DMS114 treated with DMSO at 0.1 percent for 48 hours (cell line): ENCODE data around the gene RPTOR.
"Not testable (repeated sequence)": the region's sequence is repeated elsewhere in the genome, so short reads cannot be mapped to it uniquely, and the experiment has no call there.

Source experiments
- DNase-seq: peaks from one replicate; lab custom pipeline; 2025; ENCODE audit not compliant: unreplicated experiment; lab: John Stamatoyannopoulos, UW

The RPTOR gene

DNA sequence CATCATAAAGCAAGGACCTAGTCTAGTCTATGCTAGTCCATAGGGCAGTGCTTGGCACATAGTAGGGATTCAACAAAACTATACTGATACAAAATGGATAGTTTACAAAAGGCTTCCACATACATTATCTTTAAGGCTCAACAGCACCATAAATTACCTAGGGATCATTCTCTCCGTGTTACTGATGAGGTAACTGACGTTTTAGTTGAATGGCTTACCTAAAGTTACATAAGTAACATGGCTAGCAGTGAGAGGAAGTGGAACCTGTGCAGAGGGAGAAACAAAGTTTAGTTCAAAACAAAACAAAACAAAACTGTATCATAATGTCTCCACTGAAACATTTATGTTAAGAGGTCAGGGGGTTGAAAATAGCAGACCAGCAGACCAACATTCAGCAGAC lies 7.9 kb downstream of the RPTOR start:
- no peak for DNase-seq

DNA sequence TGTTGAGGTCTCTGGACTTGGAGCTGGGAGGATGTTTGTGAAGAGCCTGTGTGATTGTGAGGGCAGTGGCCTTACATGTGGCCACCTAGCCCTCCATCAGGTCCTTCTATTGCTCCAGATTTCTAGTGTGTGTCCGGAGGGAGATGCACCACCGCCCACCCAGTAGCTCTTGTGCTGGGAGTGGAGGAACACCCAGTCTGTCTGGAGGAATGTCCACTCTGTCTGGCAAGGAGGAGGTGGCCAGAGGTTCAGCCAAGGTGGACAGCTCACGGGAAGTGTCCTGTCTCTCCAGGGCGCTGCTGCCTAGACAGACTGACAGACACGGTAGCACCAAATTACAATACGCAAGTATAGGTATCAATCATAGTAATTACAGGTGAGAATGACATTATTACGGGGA lies 10.6 kb downstream of the RPTOR start:
- no peak for DNase-seq

DNA sequence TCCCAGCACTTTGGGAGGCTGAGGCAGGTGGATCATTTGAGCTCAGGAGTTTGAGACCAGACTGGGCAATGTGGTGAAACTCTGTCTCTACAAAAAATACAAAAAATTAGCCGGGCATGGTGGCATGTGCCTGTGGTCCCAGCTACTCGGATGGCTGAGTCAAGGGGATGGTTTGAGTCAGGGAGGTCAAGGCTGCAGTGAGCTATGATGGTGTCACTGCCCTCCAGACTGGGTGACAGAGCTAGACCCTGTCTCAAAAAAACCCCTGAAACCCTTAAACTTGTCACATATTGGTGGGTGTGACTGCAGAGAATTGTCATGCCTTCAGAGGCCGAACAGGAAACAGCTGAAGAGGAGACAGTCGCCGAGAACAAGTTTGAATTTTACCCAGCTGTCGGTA lies 13.4 kb downstream of the RPTOR start:
- no peak for DNase-seq

DNA sequence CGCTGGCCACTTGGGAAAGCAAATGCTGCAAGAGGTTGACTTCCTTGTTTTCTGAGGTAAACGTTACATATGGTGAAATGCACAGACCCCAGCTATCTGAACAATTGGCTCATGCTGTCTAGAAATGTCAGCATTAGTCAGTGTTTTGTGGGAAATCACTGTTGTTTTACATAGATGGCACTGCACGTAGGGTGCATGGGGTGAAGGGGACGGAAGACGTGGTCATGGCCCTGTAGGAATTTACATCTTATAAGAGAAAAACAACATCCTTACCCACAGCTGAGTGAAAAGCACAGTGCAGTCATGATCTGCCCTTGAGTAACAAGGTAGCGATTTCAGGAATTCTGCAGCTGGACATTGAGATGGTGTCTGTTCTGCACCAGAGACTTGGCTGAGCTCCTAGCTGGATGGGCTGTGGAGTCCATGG lies 15.2 kb downstream of the RPTOR start:
- no peak for DNase-seq

DNA sequence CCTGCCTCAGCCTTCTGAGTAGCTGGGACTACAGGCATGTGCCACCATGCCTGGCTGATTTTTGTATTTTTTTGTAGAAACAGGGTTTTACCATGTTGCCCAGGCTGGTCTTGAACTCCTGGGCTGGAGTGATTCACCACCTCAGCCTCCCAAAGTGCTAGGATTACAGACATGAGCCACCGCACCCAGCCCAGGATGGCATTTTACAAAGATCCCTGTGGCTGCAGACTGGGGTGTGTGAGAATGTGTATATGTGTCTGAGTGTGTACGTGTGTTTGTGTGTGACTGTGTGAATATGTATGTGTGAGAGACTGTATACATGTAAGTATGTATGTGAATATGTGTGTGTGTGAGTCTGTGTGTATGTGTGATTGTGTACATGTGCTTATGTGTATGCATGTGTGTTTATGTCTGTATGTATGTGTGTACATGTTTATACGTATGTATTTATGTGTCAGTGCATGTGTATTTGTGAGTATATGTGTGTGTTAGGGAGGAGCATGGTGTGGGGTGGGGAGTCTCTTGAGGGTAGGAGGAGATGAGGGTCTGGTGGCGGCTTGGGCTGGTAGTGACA lies 17.0 kb downstream of the RPTOR start:
- DNase-seq, result no peak

DNA sequence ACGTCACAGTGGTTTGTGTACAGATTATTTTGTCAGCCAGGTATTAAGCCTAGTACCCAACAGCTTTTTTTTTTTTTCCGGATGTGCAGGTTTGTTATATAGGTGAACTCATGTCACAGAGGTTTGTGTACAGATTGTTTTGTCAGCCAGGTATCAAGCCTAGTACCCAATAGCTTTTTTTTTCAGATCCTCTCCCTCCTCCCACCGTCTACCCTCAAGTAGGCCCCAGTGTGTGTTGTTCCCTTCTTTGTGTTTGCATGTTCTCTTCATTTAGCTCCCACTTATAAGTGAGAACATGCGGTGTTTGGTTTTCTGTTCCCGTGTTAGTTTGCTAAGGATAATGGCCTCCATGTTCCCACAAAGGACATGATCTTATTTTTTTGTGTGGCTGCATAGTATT lies 19.9 kb downstream of the RPTOR start:
- DNase-seq, result no peak

DNA sequence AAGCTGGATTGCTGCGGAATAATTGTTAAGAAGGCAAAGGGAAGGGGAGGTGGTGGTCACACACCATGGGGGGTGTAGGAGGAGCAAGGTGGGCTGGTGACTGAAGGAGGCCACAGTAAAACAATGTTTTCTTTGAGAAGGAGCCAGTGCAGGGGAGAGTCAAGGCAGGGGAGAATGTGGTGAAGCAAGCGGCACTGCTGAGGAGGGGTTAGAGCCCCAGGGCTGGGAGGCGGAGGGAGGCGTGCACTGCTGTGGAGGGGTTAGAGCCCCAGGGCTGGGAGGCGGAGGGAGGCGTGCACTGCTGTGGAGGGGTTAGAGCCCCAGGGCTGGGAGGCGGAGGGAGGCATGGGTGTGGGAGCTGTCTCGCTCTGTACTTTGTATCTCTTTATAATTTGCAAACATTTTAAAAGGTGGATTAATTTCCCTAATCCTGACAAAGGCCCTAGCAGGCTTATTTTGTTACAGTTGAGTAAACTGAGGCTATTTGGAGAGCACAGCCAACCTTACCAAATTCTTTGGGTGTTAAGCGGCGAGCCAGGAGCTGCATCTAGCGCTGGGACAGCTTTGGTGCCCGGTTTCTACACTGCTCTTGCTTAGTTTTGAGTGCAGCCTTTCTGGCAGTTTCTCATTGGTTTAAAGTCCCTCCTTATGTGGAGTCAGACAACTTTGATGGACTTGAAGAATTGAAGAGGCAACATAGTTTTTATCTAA lies 20.9 kb downstream of the RPTOR start:
- no peak for DNase-seq

DNA sequence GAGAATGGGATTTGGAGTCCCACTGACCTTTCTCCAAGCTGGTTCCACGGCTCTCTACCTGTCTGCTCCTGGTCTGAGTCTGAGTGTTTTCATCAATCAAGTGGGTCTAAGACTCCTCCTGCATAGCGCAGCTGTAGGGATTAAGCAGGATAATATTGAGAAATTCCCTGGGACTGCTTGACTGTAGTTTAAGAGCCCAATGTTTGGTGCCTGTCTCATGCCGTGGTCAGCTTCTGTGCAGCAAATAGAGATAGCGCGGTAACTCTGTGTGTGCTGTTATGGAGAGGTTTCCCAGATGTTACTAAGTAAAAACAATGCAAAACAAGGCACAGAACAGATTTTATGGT lies 21.4 kb downstream of the RPTOR start:
- DNase-seq, result no peak

DNA sequence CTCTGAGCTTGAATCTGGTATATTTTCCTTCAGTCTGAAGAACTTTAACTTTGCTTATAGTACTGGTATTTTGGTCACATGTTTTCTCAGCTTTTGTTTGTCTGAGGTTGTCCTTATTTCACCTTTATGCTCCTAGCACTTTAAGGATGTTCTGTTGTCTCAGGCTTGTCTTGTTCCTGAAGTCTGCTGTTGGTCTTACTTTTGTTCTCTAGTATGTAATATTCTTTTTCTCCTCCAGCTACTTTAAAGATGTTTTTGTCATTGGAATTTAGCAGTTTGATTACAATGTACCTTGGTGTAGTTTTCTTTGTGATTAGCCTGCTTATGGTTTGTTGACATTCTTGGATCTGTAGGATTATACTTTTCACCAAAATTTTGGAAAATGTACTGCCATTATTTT lies 23.6 kb downstream of the RPTOR start:
- DNase-seq, result no peak

DNA sequence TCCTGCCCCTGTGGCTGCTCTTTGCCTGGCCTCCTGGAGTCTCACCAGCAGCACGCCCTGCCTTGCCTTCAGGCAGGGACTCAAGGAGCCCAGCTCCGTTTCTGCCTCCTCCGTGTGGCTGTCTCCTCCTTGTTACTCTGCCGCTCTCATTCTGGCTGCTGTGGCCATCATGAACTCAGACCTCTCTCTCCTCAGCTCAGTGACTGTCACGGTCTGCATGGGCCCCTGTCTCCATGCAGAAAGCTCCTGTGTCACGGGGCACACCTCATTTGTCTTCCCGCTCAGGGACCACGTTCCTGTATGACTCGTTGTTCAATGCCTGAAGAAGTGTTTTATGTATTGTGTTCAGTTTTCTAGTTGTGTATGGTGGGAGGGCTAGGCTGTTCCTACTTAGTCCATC lies 25.3 kb downstream of the RPTOR start:
- DNase-seq, result no peak

DNA sequence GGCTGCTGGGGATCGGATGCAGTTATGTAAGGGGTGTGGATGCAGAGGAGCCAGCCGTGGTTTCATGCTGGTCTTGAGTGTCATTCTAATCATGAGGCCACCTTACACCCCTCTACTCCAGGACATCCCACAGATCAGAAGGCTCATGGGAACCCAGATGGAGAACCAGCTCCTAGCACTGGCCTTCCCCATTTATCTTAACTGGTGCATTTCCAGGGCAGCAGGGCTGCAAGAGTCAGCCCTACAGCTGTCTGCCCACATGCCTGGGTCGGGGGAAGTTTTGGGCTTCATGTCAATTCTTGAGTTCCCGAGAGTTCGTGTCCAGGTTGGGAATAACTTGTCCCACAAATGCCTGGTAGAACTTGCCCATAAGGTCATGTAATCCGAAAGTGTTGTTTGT lies 29.1 kb downstream of the RPTOR start:
- no peak for DNase-seq

DNA sequence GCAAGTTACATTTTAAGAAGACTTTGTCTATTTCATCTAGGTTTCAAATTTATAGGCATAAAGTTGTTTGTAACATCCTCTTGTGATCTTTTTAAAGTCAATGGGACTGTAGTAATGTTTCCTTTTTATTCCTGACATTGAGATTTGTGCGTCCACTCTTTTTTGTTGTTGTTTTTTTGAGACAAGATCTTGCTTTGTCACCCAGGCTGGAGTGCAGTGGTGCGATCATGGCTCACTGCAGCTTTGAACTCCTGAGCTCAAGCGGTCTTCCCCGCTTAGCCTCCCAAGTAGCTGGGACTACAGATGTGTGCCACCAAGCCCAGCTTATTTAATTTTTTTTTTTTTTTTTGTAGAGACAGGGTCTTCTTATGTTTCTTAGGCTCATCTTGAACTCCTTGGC lies 29.9 kb downstream of the RPTOR start:
- no peak for DNase-seq

DNA sequence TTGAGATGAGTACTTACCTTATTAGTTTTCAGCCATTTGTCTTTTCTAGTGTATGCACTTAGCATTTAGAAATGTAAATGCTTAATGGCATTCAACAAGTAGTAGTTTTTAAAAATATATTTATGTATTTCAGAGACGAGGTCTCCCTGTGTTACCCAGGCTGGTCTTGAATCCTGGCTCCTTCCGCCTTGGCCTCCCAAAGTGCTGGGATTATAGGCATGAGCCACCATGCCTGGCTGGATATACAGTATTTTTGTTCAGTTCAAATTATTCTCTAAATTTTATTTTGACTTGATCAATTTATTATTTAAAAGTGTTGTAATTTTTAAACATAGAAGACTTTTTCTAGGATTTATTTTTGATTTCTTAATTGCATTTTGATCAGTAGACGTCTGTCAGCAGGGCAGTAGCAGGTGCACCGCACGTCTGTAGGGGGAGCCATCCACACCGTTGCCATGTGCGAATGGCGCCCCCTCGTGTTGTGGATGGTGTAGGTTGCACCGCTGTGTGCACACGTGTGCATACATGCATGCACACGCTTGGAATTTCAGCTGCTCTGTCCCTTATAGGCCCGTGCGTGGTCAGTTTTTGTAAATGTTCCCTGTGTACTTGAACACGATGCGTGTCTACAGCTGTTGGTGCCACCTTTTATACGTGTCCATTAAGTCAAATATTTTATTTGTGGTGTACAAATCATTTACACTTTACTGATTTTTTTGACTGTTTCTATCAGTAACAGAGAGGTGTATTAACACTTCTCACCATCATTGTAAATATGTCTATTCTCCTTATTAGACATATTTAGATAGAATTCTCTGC lies 30.6 kb downstream of the RPTOR start:
- DNase-seq, result peak; percentile 75

DNA sequence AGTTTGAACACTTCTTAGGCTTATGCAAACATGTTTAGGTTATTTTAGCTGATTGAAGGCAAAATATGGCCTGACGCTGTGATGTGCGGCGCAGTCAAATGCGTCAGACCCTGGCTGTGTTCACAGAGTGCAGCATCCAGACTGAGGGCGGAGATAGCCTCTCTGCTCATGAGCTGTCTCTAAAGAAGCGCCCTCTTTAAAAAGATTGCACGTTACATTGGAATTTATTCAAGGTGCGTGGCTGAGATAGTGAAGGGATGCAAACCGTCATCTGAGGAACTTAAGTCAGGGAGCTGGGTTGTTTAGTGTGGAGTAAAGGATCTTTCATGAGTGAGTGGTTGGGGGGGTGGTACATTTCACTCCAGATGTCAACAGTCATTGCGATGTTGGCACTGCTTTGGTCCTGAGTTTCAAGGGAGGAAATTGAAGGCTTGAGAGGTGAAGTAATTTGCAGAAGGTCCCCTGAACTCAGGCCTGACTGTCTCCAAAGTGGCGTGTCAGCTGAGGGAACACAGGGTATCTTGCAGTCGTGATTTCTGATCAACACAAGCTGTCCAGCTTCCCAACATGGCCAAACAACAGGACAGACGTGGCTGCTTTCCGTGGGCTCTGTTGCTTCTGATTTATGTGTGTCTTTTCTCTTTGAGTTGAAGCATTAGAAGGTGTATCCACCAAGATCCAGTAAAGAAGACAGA lies 33.4 kb downstream of the RPTOR start:
- DNase-seq, result no peak

DNA sequence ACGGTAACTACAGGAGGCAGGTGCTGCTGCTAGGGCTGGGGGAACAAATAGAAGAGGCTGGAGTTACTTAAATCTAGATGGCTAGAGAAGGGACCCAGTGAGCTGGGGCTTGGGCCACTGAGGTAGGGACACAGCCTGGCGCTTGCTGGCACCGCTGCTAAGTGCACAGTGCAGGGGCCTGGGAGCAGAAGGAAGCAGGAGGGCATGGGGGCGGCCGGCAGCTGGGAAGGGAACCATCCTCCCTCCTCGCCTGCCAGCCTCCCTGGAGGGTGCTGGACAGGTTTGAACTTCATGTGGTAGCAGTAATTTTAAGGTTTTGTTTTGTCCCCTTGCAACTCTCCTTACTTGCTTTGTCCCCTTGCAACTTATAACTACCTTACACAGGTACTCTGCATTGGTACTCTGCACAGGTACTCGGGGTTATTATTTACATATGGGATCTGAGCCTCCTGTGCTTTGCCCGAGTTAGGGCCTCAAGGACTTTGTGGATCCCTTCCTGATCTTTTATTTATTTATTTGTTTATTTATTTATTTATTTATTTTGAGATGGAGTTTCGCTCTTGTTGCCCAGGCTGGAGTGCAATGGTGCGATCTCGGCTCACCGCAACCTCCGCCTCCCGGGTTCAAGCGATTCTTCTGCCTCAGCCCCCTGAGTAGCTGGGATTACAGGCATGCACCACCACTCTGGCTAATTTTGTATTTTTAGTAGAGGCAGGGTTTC lies 34.2 kb downstream of the RPTOR start:
- not testable (repeated sequence) for DNase-seq

DNA sequence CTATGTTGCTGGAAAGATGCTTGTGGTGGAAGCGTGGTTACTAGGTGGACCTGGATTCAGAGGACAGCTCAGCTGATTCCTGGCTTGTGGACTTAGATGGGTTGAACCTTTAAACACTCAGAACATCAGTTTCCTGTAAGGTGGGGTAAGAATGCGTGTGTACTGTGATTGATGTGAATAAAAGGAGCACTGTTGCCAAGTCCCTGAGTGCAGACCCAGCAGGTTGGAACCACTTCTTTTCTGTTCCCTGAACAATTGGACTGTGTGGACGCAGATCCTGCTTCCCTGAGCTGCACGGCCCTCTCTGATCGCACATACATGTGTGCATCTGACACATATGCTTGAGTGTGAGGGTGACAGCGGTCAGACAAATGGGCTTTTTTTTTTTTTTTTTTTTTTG lies 37.5 kb downstream of the RPTOR start:
- no peak for DNase-seq

DNA sequence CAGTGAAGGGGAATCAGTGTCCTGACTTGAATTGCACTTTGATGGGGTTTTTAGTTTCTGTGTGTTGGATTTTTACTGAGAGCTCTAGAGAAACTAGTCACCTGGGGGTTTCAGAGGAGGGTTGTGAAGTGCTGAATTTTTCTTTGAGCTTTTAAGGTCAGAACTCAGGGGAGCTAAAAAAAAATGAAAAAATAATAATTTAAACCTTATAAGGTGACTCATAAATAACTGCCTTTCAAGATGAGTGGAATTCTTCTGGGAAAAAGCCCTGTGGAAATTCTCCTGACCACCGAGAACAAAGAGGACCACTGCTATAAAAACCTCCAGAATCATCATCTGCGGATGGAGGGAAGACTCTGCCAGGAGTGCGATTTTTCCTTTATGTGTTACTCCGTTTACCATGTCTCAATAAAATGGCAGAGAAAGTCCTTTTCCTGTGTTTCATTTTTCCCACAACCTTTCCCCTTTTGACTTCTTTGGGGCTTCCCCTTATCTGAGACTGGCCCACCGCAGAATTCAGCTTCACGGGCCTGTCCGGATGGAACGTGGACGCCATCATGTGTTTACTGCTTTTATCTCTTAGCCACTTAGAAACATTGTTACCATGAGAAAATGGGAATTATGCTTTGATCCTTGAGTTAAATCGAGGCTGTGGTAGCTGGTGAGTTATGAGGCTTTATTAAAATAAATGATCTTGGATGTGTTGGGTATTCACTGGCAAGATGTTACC lies 39.7 kb downstream of the RPTOR start:
- no peak for DNase-seq

DNA sequence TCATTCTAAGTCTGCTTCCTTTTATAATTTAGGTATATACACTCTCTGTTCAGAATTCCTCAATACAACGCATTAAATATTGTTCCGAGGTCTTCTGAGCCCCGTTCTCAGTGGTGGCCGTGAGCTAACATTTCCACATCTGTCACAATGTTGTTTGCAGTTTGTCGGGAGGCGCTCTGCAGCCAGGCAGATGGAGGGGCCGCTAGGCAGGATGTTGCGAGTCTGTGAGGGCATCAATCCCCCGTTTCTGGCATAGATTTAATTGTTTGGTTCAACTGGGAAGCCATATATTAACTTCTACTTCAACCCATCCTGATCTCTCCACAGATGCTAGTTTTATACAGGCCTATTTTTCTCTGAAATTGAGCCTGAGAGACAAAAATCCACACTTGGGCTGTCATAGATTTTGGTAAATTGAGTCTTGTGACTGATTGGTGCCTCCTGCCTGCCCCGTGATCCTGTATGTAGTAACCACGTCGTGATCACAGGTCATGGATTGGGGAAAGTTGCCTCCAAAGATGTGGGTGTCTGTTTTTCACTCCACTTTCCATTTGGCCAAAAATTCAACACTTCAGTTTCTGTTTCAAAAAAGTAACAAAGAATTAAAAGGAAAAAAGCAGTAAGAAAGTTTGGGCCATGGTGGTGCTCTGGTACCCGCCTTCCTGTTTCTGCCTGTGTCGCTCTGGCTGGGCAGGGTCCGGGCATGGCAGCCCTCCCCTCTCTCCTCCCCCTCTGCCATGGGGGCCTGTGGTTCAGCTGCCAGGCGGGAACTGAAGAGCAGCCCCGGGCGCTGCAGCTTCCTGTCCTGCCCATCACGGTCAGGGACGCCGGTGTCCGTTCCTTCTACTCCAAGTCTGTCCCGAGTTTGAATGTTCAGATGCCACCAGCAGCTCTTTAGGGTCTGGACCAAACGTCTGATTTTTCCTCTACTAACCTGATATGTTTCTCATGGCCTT lies 41.5 kb downstream of the RPTOR start:
- DNase-seq, result no peak

DNA sequence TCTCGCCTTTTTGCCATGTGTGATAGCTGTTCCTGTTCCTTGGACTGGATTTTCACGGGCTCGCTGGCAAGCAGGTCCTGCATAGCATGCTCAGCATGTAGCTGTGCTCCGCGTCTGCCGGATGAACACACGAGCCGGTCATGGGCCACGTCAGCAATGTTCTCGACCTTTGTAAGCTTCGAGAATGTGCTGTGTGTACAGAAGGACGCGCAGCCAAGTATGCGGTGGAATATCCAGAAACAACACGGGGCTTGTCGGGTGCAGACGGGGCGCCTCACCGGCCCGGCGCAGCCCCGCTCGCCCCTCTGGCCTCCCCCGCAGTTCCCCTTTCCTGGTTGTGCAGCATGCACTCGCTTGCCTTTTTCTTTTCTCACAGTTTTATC lies 42.2 kb downstream of the RPTOR start:
- no peak for DNase-seq
